K562 (cell line): ENCODE measurements around the gene DNAJC1. TPM values are rescaled to one million over a fixed set of nuclear protein-coding genes. Genes with fewer than 3 reads are reported as not detected.

Source experiments
- CHD4 ChIP-seq: fragments of 200-600 bp; sonication (generic); IDR thresholded peaks from 3 replicates; pipeline ENCODE4 v1.6.1; 2012; ENCODE audit warnings: low read depth, mild to moderate bottlenecking, mixed read lengths, low read length, inconsistent platforms; ENCODE audit not compliant: insufficient read depth, insufficient replicate concordance, poor library complexity, severe bottlenecking
- CREM ChIP-seq: IDR thresholded peaks from 2 replicates; pipeline ENCODE4 v1.6.1; 2014; ENCODE audit warnings: antibody characterized with exemption, low read depth
- DACH1 ChIP-seq: fragments of 450-650 bp; IDR thresholded peaks from 2 replicates; pipeline ENCODE4 v1.6.1; 2018; ENCODE audit not compliant: partially characterized antibody
- ELF4 ChIP-seq: fragments of 450-650 bp; formaldehyde crosslinking; IDR thresholded peaks from 2 replicates; pipeline ENCODE4 v1.4.0; 2022; ENCODE audit warnings: missing genetic modification characterization
- FUS ChIP-seq: fragments of 200-400 bp; formaldehyde crosslinking; optimal IDR thresholded peaks from 2 replicates; pipeline ENCODE3; 2017; ENCODE audit warnings: low read depth, low read length
- GABPA ChIP-seq: fragments of 200-800 bp; sonication (Bioruptor generic); conservative IDR thresholded peaks from 2 replicates; pipeline ENCODE4 v1.6.1; 2016; ENCODE audit warnings: low read depth, missing genetic modification characterization, missing compliant biosample characterization
- GATA2 ChIP-seq: sonication (generic); formaldehyde crosslinking; IDR thresholded peaks from 2 replicates; pipeline ENCODE4 v1.4.0; 2020; ENCODE audit warnings: mild to moderate bottlenecking, missing genetic modification reagents
- HCFC1 ChIP-seq: IDR thresholded peaks from 2 replicates; pipeline ENCODE4 v1.6.1; 2012; ENCODE audit warnings: low read depth, low read length, improper control_type of control experiment
- HMGN3 ChIP-seq: IDR thresholded peaks from 2 replicates; pipeline ENCODE4 v1.6.1; 2011; ENCODE audit warnings: borderline replicate concordance, low read depth, mild to moderate bottlenecking, mixed read lengths, low read length; ENCODE audit not compliant: insufficient read length; ENCODE audit errors: extremely low read depth
- KAT7 ChIP-seq: sonication (generic); formaldehyde crosslinking; IDR thresholded peaks from 2 replicates; pipeline ENCODE4 v1.8.0; 2022; ENCODE audit warnings: missing genetic modification reagents, mild to moderate bottlenecking, borderline replicate concordance
- MAFF ChIP-seq: IDR thresholded peaks from 2 replicates; pipeline ENCODE4 v1.6.1; 2012; ENCODE audit warnings: low read length, improper control_type of control experiment
- MBD2 ChIP-seq: sonication (generic); IDR thresholded peaks from 2 replicates; pipeline ENCODE4 v1.6.1; 2016; ENCODE audit warnings: low read depth, borderline replicate concordance
- NBN ChIP-seq: fragments of 450-650 bp; IDR thresholded peaks from 2 replicates; pipeline ENCODE4 v1.6.1; 2016; ENCODE audit warnings: low read depth, mild to moderate bottlenecking
- SIN3B ChIP-seq: fragments of 450-650 bp; IDR thresholded peaks from 2 replicates; pipeline ENCODE4 v1.6.1; 2017; ENCODE audit warnings: low read depth, mild to moderate bottlenecking, moderate library complexity
- ZBTB1 ChIP-seq: sonication (generic); formaldehyde crosslinking; IDR thresholded peaks from 2 replicates; pipeline ENCODE4 v1.8.1; 2023; ENCODE audit warnings: missing genetic modification reagents, low read depth, mild to moderate bottlenecking, borderline replicate concordance
- ZKSCAN1 ChIP-seq: fragments of 150-350 bp; IDR thresholded peaks from 2 replicates; pipeline ENCODE4 v1.6.1; 2016; ENCODE audit warnings: low read depth, low read length
- ZNF561 ChIP-seq: fragments of 450-650 bp; formaldehyde crosslinking; conservative IDR thresholded peaks from 2 replicates; pipeline ENCODE4 v1.4.0; 2020; ENCODE audit warnings: mild to moderate bottlenecking, moderate library complexity
- ZNF644 ChIP-seq: fragments of 200-800 bp; sonication (Bioruptor generic); IDR thresholded peaks from 2 replicates; pipeline ENCODE4 v1.6.1; 2016; ENCODE audit warnings: low read depth, missing genetic modification characterization, missing compliant biosample characterization
- polyA plus RNA-seq, 8 experiments: library from polyadenylated mRNA; depleted of rRNA in 4 of 8; stranded (reverse) in 5 of 8; unstranded in 3 of 8; fragments of >200 nt; fragmentation: Nextera tagmentation in 2 of 8; fragmentation: Illumina TruSeq in 1 of 8; extraction: Ambion mirVana in 2 of 8; extraction: Trizol in 1 of 8; gene quantifications; 2 replicates each; pipeline versions ENCODE4 v1.2.1 to v1.2.3, GENCODE V29; 2011 to 2014; ENCODE audit warnings: inconsistent platforms in 1 of 8, missing spikeins in 1 of 8
- total RNA-seq, 7 experiments: library from RNA; depleted of rRNA in 6 of 7; stranded (reverse); fragments of >200 nt in 6 of 7; fragmentation: Illumina TruSeq in 2 of 7; extraction: Trizol in 2 of 7; gene quantifications; 2 replicates each; pipeline versions ENCODE4 v1.2.1 to v1.2.3, GENCODE V29; 2011 to 2021; ENCODE audit warnings: low replicate concordance in 1 of 7
- TF ChIP-seq, protein P1 (sequence below): IDR thresholded peaks from 2 replicates; pipeline ENCODE4 v1.6.1; 2016; ENCODE audit warnings: missing genetic modification characterization, missing compliant biosample characterization
- TF ChIP-seq, protein P2 (sequence below): IDR thresholded peaks from 3 replicates; pipeline ENCODE4 v1.6.1; 2011; ENCODE audit warnings: borderline replicate concordance, mild to moderate bottlenecking; ENCODE audit not compliant: insufficient read length, insufficient read depth
- TF ChIP-seq, protein P3 (sequence below): sonication (generic); formaldehyde crosslinking; IDR thresholded peaks from 2 replicates; pipeline ENCODE4 v1.8.1; 2023; ENCODE audit warnings: mild to moderate bottlenecking, missing genetic modification reagents
- TF ChIP-seq, protein P4 (sequence below): sonication (generic); formaldehyde crosslinking; IDR thresholded peaks from 2 replicates; pipeline ENCODE4 v1.8.1; 2023; ENCODE audit warnings: mild to moderate bottlenecking, missing genetic modification reagents, moderate library complexity

DNAJC1 gene
- total and polyA plus RNA-seq, 9 of the 15 experiments (the other 6 are each of a cell fraction or from before 2014, with no cell fraction given), result 5.4 to 77.6 (median 40.3) TPM

DNA sequence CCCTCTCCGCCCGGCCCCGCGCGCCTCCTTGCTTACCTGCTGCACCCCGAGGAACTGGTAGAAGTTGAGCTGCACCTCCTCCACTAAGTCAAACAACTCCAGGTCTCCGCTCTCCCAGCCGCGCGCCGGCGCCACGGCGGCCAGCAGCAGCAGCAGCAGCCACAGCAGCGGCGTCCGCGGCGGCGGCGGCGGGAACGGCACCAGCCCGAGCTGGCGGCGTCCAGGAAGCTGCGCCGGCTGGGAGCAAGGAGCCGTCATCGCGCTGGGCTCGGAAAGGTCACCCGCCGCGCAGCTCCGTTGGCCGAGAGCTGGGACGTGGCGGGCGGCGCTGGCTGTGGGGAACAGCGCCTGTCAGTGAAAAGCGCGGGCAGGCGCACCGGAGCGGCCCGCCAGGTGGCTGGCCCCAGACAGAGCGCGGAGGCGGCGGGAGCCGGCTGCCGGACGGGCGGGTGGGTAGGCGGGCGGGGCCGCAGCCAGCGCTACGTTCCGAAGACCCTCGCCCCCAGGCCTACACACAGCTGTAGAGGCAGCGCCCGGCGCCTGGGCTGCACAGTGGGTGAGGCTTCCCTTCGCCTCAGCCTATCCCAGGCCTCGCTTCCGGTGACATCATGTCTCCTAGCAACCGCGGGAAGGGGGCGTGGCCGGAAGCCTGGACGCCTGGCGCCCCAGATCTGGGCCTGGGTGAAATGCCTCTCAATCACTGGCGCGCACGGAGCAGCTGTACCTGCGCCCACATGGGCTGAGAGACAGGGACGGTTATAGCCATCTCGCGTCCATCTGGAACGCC lies at the start of gene DNAJC1 (continued):
- TF ChIP-seq, protein P1, sequence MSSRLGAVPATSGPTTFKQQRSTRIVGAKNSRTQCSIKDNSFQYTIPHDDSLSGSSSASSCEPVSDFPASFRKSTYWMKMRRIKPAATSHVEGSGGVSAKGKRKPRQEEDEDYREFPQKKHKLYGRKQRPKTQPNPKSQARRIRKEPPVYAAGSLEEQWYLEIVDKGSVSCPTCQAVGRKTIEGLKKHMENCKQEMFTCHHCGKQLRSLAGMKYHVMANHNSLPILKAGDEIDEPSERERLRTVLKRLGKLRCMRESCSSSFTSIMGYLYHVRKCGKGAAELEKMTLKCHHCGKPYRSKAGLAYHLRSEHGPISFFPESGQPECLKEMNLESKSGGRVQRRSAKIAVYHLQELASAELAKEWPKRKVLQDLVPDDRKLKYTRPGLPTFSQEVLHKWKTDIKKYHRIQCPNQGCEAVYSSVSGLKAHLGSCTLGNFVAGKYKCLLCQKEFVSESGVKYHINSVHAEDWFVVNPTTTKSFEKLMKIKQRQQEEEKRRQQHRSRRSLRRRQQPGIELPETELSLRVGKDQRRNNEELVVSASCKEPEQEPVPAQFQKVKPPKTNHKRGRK, result no peak
- TF ChIP-seq MBD2 (peak; percentile 40; the same call in 1 of the 2 replicates), HMGN3 (peak; percentile 35), NBN (no peak), CREM (peak; percentile 86), SIN3B (0 out of 2 replicates have a peak, but pooled peaks have one; percentile 50), MAFF (no peak), FUS (peak; percentile 79), DACH1 (peak; percentile 63), ELF4 (CRISPR knock-in tag) (no peak), CHD4 (no peak), ZNF644 (tag) (0 out of 2 replicates have a peak, but pooled peaks have one; percentile 62), HCFC1 (peak; percentile 23; the same call in 1 of the 2 replicates), ZBTB1 (CRISPR knock-in tag) (0 out of 2 replicates have a peak, but pooled peaks have one; percentile 49), KAT7 (peak; percentile 99), GABPA (peak; percentile 87), ZNF561 (CRISPR knock-in tag) (no peak), GATA2 (CRISPR knock-in tag) (0 out of 2 replicates have a peak, but pooled peaks have one; percentile 20), ZKSCAN1 (no peak)
- TF ChIP-seq, protein P2, sequence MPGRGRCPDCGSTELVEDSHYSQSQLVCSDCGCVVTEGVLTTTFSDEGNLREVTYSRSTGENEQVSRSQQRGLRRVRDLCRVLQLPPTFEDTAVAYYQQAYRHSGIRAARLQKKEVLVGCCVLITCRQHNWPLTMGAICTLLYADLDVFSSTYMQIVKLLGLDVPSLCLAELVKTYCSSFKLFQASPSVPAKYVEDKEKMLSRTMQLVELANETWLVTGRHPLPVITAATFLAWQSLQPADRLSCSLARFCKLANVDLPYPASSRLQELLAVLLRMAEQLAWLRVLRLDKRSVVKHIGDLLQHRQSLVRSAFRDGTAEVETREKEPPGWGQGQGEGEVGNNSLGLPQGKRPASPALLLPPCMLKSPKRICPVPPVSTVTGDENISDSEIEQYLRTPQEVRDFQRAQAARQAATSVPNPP, result no peak
- TF ChIP-seq, protein P3, sequence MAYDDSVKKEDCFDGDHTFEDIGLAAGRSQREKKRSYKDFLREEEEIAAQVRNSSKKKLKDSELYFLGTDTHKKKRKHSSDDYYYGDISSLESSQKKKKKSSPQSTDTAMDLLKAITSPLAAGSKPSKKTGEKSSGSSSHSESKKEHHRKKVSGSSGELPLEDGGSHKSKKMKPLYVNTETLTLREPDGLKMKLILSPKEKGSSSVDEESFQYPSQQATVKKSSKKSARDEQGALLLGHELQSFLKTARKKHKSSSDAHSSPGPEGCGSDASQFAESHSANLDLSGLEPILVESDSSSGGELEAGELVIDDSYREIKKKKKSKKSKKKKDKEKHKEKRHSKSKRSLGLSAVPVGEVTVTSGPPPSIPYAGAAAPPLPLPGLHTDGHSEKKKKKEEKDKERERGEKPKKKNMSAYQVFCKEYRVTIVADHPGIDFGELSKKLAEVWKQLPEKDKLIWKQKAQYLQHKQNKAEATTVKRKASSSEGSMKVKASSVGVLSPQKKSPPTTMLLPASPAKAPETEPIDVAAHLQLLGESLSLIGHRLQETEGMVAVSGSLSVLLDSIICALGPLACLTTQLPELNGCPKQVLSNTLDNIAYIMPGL (CRISPR knock-in tag), result peak; percentile 86; the same call in 1 of the 2 replicates
- TF ChIP-seq, protein P4, sequence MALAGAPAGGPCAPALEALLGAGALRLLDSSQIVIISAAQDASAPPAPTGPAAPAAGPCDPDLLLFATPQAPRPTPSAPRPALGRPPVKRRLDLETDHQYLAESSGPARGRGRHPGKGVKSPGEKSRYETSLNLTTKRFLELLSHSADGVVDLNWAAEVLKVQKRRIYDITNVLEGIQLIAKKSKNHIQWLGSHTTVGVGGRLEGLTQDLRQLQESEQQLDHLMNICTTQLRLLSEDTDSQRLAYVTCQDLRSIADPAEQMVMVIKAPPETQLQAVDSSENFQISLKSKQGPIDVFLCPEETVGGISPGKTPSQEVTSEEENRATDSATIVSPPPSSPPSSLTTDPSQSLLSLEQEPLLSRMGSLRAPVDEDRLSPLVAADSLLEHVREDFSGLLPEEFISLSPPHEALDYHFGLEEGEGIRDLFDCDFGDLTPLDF, result peak; percentile 87
